H1 (cell line): ENCODE results near the gene EPN2.

Experiments used
- CEBPB ChIP-seq: IDR thresholded peaks from 2 replicates; pipeline ENCODE4 v1.6.1; 2012; ENCODE audit warnings: low read depth, low read length
- CTCF ChIP-seq, 3 experiments: IDR thresholded peaks; 1 replicate in 2 of 3; 2 replicates in 1 of 3; pipeline versions ENCODE4 v1.5.1 to v1.6.1; 2011; ENCODE audit warnings: low read length in 3 of 3, mild to moderate bottlenecking in 3 of 3, inconsistent platforms in 2 of 3, low read depth in 1 of 3, moderate library complexity in 1 of 3; ENCODE audit not compliant: insufficient read depth in 1 of 3; ENCODE audit errors: control extremely low read depth in 1 of 3
- EZH2 ChIP-seq: fragments of 200-600 bp; sonication (generic); IDR thresholded peaks from 2 replicates; pipeline ENCODE4 v1.7.1; 2012; ENCODE audit warnings: low read depth, mild to moderate bottlenecking, moderate library complexity, low read length, inconsistent platforms; ENCODE audit not compliant: severe bottlenecking
- POLR2A ChIP-seq, 2 experiments: IDR thresholded peaks; 1 replicate in 1 of 2; 2 replicates in 1 of 2; pipeline ENCODE4 v1.6.1; 2011; ENCODE audit warnings: low read depth in 2 of 2, low read length in 2 of 2, mild to moderate bottlenecking in 2 of 2; ENCODE audit errors: control extremely low read depth in 1 of 2
- SIN3A ChIP-seq, 2 experiments: IDR thresholded peaks in 1 of 2; conservative IDR thresholded peaks in 1 of 2; 2 replicates each; pipeline ENCODE4 v1.6.1; 2011 to 2012; ENCODE audit warnings: low read length in 2 of 2, improper control_type of control experiment in 1 of 2, low read depth in 1 of 2, mild to moderate bottlenecking in 1 of 2
- TBP ChIP-seq: IDR thresholded peaks from 2 replicates; pipeline ENCODE4 v1.6.1; 2011; ENCODE audit warnings: low read depth, low read length, improper control_type of control experiment
- TEAD4 ChIP-seq: IDR thresholded peaks from 2 replicates; pipeline ENCODE4 v1.6.1; 2012; ENCODE audit warnings: low read depth, low read length, inconsistent platforms, mixed read lengths

GRCh38 chr17:19382531-19383444, 145.6 kb downstream of the EPN2 start:
- TF ChIP-seq EZH2 (no peak), TBP (no peak), TEAD4 (no peak), CTCF (IDR thresholded peaks at IDR 0.05; ENCODE audit: control extremely low read depth in 1 of 3, insufficient read depth in 1 of 3, low read depth in 1 of 3, low read length in 3 of 3) (no peak), SIN3A (conservative IDR thresholded peaks at IDR 0.05 in 1 of 2, IDR thresholded peaks at IDR 0.05 in 1 of 2; ENCODE audit: low read depth in 1 of 2, low read length in 2 of 2) (no peak), POLR2A (IDR thresholded peaks at IDR 0.05; ENCODE audit: control extremely low read depth in 1 of 2, low read depth in 2 of 2, low read length in 2 of 2) (no peak), CEBPB (no peak)
